H1 (cell line): Measurements from ENCODE around the gene TP53I11. TPM values are rescaled to one million over a fixed set of nuclear protein-coding genes. Genes with fewer than 3 reads are reported as not detected.

Experiments used
- CTCF ChIA-PET: fragments of 300-600 bp; sonication (Branson Sonifier 250); formaldehyde crosslinking; loops from one replicate; lab custom pipeline; 2021; ENCODE audit not compliant: partially characterized antibody; lab: Charles Lee
- POLR2A ChIA-PET: fragments of 300-600 bp; sonication (Branson Sonifier 250); formaldehyde crosslinking; loops from one replicate; lab custom pipeline; 2021; ENCODE audit warnings: inconsistent platforms; ENCODE audit not compliant: partially characterized antibody; lab: Charles Lee
- DNase-seq, 2 experiments: peaks; one replicate each; pipeline versions ENCODE4 v3.0.0 to v3.0.0-alpha.2; 2010 to 2022; ENCODE audit warnings: low spot score in 2 of 2, low read depth in 1 of 2, mixed read lengths in 1 of 2
- FAIRE-seq: peaks from 2 replicates; lab custom pipeline; 2011; peaks lifted over from hg19 to GRCh38; lab: Jason Lieb, UNC
- H2AFZ ChIP-seq: 2 replicates; pipeline ENCODE4 v1.8.1; 2012; ENCODE audit warnings: low read length, inconsistent platforms
- H2AK5ac ChIP-seq: 2 replicates; pipeline ENCODE4 v1.6.1; 2013; ENCODE audit warnings: low read depth, low read length
- H2BK120ac ChIP-seq: replicated peaks from 2 replicates; pipeline ENCODE3; 2013; ENCODE audit warnings: low read depth, low read length, inconsistent platforms
- H2BK12ac ChIP-seq: 2 replicates; pipeline ENCODE4 v1.6.1; 2013; ENCODE audit warnings: low read depth, low read length
- H2BK15ac ChIP-seq: 2 replicates; pipeline ENCODE4 v1.6.1; 2013; ENCODE audit warnings: low read length
- H2BK20ac ChIP-seq: 2 replicates; pipeline ENCODE4 v1.6.1; 2013; ENCODE audit warnings: low read length
- H2BK5ac ChIP-seq: 2 replicates; pipeline ENCODE4 v1.6.1; 2013; ENCODE audit warnings: low read depth, low read length
- H3K14ac ChIP-seq: 2 replicates; pipeline ENCODE4 v1.6.1; 2013; ENCODE audit warnings: inconsistent platforms; ENCODE audit not compliant: insufficient read length
- H3K18ac ChIP-seq: 2 replicates; pipeline ENCODE4 v1.6.1; 2013; ENCODE audit warnings: low read length; ENCODE audit errors: extremely low read depth
- H3K23ac ChIP-seq: 2 replicates; pipeline ENCODE4 v1.6.1; 2013; ENCODE audit warnings: inconsistent platforms; ENCODE audit not compliant: insufficient read length
- H3K23me2 ChIP-seq: 2 replicates; pipeline ENCODE4 v1.6.1; 2013; ENCODE audit warnings: low read depth, low read length
- H3K27ac ChIP-seq: 2 replicates; pipeline ENCODE4 v1.6.1; 2011; ENCODE audit warnings: low read depth, low read length, inconsistent platforms
- H3K27me3 ChIP-seq, 4 experiments: replicated peaks in 1 of 4; 1 replicate in 1 of 4; 2 replicates in 3 of 4; pipeline versions ENCODE4 v1.6.1 to v1.8.1; 2011 to 2013; ENCODE audit warnings: low read length in 3 of 4, mild to moderate bottlenecking in 3 of 4, inconsistent platforms in 2 of 4, mixed read lengths in 2 of 4, moderate library complexity in 1 of 4; ENCODE audit not compliant: control insufficient read depth in 3 of 4, insufficient read depth in 3 of 4; ENCODE audit errors: extremely low read depth in 1 of 4
- H3K36me3 ChIP-seq, 4 experiments: 2 replicates each; pipeline versions ENCODE4 v1.6.1 to v1.8.1; 2011 to 2013; ENCODE audit warnings: mild to moderate bottlenecking in 4 of 4, low read length in 3 of 4, moderate library complexity in 2 of 4, control low read depth in 1 of 4, inconsistent platforms in 1 of 4; ENCODE audit not compliant: insufficient read depth in 4 of 4, control insufficient read depth in 2 of 4
- H3K4ac ChIP-seq: replicated peaks from 2 replicates; pipeline ENCODE3; 2013; ENCODE audit warnings: low read length, low read depth, mixed read lengths, inconsistent platforms; ENCODE audit not compliant: insufficient read length
- H3K4me1 ChIP-seq, 4 experiments: replicated peaks in 1 of 4; 1 replicate in 1 of 4; 2 replicates in 3 of 4; pipeline versions ENCODE4 v1.6.1 to v1.8.1; 2011 to 2013; ENCODE audit warnings: low read length in 3 of 4, inconsistent platforms in 2 of 4, mixed read lengths in 1 of 4; ENCODE audit not compliant: insufficient read depth in 4 of 4, control insufficient read depth in 3 of 4
- H3K4me2 ChIP-seq, 2 experiments: 2 replicates each; pipeline versions ENCODE4 v1.6.1 to v1.8.1; 2011 to 2013; ENCODE audit warnings: low read depth in 2 of 2, low read length in 2 of 2, control low read depth in 1 of 2, inconsistent platforms in 1 of 2, mild to moderate bottlenecking in 1 of 2; ENCODE audit not compliant: insufficient read depth in 1 of 2
- H3K4me3 ChIP-seq, 4 experiments: fragments of 200-600, 300-600 bp in 1 of 4; sonication (generic), shearing (Covaris generic), sonication (Bioruptor Twin) in 1 of 4; 2 replicates each; pipeline versions ENCODE4 v1.5.1 to v1.8.1; 2011 to 2016; ENCODE audit warnings: low read length in 4 of 4, low read depth in 3 of 4, control low read depth in 2 of 4, inconsistent platforms in 2 of 4, mild to moderate bottlenecking in 2 of 4, mixed read lengths in 1 of 4, moderate library complexity in 1 of 4; ENCODE audit not compliant: insufficient read depth in 2 of 4; ENCODE audit errors: extremely low read depth in 1 of 4
- H3K56ac ChIP-seq: replicated peaks from 2 replicates; pipeline ENCODE3; 2013; ENCODE audit warnings: low read depth, mild to moderate bottlenecking, mixed read lengths, low read length, inconsistent platforms; ENCODE audit not compliant: insufficient read length
- H3K79me1 ChIP-seq: 2 replicates; pipeline ENCODE4 v1.6.1; 2013; ENCODE audit warnings: low read depth, low read length, control low read depth
- H3K79me2 ChIP-seq, 2 experiments: 2 replicates each; pipeline versions ENCODE4 v1.6.1 to v1.8.1; 2012 to 2013; ENCODE audit warnings: low read length in 2 of 2, mild to moderate bottlenecking in 2 of 2, inconsistent platforms in 1 of 2; ENCODE audit not compliant: insufficient read depth in 2 of 2, control insufficient read depth in 1 of 2
- H3K9ac ChIP-seq, 4 experiments: replicated peaks in 1 of 4; 1 replicate in 1 of 4; 2 replicates in 3 of 4; pipeline versions ENCODE4 v1.6.1 to v1.8.1; 2011 to 2013; ENCODE audit warnings: low read depth in 3 of 4, low read length in 3 of 4, control low read depth in 2 of 4, mild to moderate bottlenecking in 2 of 4, moderate library complexity in 2 of 4, inconsistent platforms in 1 of 4; ENCODE audit errors: extremely low read depth in 1 of 4
- H3K9me3 ChIP-seq, 2 experiments: 2 replicates each; pipeline versions ENCODE4 v1.6.1 to v1.8.1; 2012 to 2013; ENCODE audit warnings: mild to moderate bottlenecking in 2 of 2, moderate library complexity in 2 of 2, control low read depth in 1 of 2, inconsistent platforms in 1 of 2, low read depth in 1 of 2, low read length in 1 of 2, mixed read lengths in 1 of 2; ENCODE audit not compliant: insufficient read depth in 2 of 2
- H4K20me1 ChIP-seq, 2 experiments: replicated peaks in 1 of 2; 2 replicates each; pipeline versions ENCODE3 to v1.8.1; 2011 to 2013; ENCODE audit warnings: inconsistent platforms in 2 of 2, low read length in 2 of 2, mild to moderate bottlenecking in 1 of 2; ENCODE audit not compliant: insufficient read depth in 2 of 2, control insufficient read depth in 1 of 2
- H4K5ac ChIP-seq: 2 replicates; pipeline ENCODE4 v1.6.1; 2013; ENCODE audit warnings: low read length, low read depth, mixed read lengths, inconsistent platforms; ENCODE audit not compliant: insufficient read length
- H4K8ac ChIP-seq: 2 replicates; pipeline ENCODE4 v1.8.0; 2013; ENCODE audit warnings: mild to moderate bottlenecking, moderate library complexity, low read length, inconsistent platforms; ENCODE audit not compliant: insufficient read depth; ENCODE audit errors: extremely low read depth
- H4K91ac ChIP-seq: replicated peaks from 2 replicates; pipeline ENCODE3; 2013; ENCODE audit warnings: low read length, mixed read lengths, inconsistent platforms; ENCODE audit not compliant: insufficient read length
- BACH1 ChIP-seq: IDR thresholded peaks from 2 replicates; pipeline ENCODE4 v1.6.1; 2012; ENCODE audit warnings: low read length, improper control_type of control experiment
- CTBP2 ChIP-seq: IDR thresholded peaks from 2 replicates; pipeline ENCODE4 v1.7.0; 2011; ENCODE audit warnings: borderline replicate concordance, mild to moderate bottlenecking, moderate library complexity, mixed read lengths, low read length; ENCODE audit not compliant: insufficient read depth, insufficient read length
- GTF2F1 ChIP-seq: IDR thresholded peaks from 2 replicates; pipeline ENCODE4 v1.6.1; 2012; ENCODE audit warnings: low read depth, low read length, improper control_type of control experiment, borderline replicate concordance
- KDM4A ChIP-seq: IDR thresholded peaks from one replicate; pipeline ENCODE4 v1.7.1; 2012; ENCODE audit warnings: low read depth, mild to moderate bottlenecking, moderate library complexity, low read length, inconsistent platforms; ENCODE audit not compliant: severe bottlenecking
- RAD21 ChIP-seq, 2 experiments: IDR thresholded peaks in 1 of 2; conservative IDR thresholded peaks in 1 of 2; 2 replicates each; pipeline ENCODE4 v1.6.1; 2011; ENCODE audit warnings: low read depth in 2 of 2, low read length in 2 of 2, improper control_type of control experiment in 1 of 2, inconsistent platforms in 1 of 2, mild to moderate bottlenecking in 1 of 2, moderate library complexity in 1 of 2
- SAP30 ChIP-seq: fragments of 300-600 bp; sonication (generic); IDR thresholded peaks from 2 replicates; pipeline ENCODE4 v1.7.1; 2012; ENCODE audit warnings: low read length, moderate library complexity, mild to moderate bottlenecking, inconsistent platforms; ENCODE audit not compliant: insufficient read depth, insufficient replicate concordance
- WGBS, 2 experiments: shearing (Covaris generic) in 1 of 2; methylation state at CpG; one replicate each; pipeline versions ENCODE4 v1.1.6 to v1.1.7; 2013 to 2015; ENCODE audit warnings: low lambda C conversion rate in 2 of 2, mixed read lengths in 2 of 2, inconsistent platforms in 1 of 2, low coverage in 1 of 2, missing lambda C conversion rate in 1 of 2; ENCODE audit not compliant: insufficient replicate concordance in 2 of 2, insufficient coverage in 1 of 2, insufficient read length in 1 of 2; ENCODE audit errors: extremely low coverage in 1 of 2, missing lambda C conversion rate in 1 of 2; 5-methylcytosine and 5-hydroxymethylcytosine counted together
- polyA plus RNA-seq, 7 experiments: library from polyadenylated mRNA; depleted of rRNA in 3 of 7; stranded (reverse) in 5 of 7; unstranded in 2 of 7; fragments of >200 nt in 5 of 7; fragments of 200-250 nt in 2 of 7; gene quantifications; 1 replicate in 5 of 7; 2 replicates in 1 of 7; 4 replicates in 1 of 7; pipeline versions ENCODE4 v1.2.1 to v1.2.3, GENCODE V29; 2011 to 2013; ENCODE audit warnings: missing spikeins in 2 of 7, mixed read lengths in 2 of 7
- total RNA-seq: library from RNA; stranded (reverse); fragmentation: NEBNext Ultra II Directional; extraction: Animal tissue kit (Norgen Biotek cat#: 25700); gene quantifications from 2 replicates; pipeline ENCODE4 v1.2.1, GENCODE V29; 2021
- TF ChIP-seq, protein P1 (sequence below): IDR thresholded peaks from 2 replicates; pipeline ENCODE4 v1.6.1; 2012; ENCODE audit warnings: low read length, inconsistent platforms

Gene TP53I11
- total and polyA plus RNA-seq, 2 of the 8 experiments (the other 6 are each of a cell fraction or from before 2014, with no cell fraction given), result 34.0 to 46.3 TPM

DNA sequence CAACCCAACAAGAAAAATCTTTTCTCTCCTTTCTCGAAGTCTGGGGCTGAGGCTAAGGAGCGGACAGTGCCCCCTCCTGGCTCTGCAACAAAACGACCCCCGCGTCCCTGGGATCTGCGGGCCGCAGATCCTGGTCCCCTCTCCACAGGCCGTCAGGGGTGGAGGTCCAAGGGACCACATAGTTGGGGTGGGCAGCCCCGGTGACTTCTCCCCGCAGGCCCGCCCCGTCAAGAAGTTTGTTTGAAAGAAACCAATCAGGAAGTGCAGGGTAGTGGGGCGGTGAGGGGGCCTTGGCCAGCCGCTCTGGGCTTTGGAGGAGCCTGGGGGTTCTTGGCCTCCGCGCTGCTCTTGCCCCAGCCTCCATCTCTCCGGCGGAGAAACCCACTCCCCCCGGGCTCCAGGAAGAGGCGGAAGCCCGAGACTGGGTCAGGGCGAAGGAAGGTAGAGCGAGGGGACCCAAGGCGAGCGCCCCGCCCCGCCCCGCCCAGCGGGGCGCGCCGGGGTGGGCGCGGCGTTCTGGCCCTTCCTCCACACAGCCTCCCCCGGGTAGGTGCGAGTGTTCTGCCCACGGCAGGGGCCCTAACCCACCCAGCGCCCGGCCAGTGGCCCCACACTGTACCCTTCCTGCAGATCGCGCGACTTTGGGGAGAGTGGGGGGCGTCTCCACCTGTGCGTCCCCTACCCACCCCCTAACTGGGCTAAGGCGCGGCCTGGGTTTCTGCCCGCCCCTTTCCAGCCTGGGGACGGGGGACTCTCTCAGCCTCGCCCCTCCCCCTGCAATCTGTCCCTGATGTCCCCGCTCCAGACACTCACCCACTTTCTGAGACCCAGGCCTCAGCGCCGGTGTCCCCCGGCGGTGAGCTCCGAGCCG, 1.3 kb downstream of the TP53I11 start:
- peak in 1 of 2 experiments; percentile 83 for DNase-seq
- H3K18ac ChIP-seq, result peak overlapping the region; percentile 88
- peak overlapping the region; percentile 86 for H4K5ac ChIP-seq
- CTCF ChIA-PET, result interaction anchor here (0.5 to 24.5 kb wide), 22 partner anchors 9 to 389 kb away, joined by 3 to 1347 read pairs (median 6); no protein-coding TSS in a partner anchor
- no peak overlapping the region for H3K4ac ChIP-seq
- no peak overlapping the region for H2BK120ac ChIP-seq
- FAIRE-seq, result no peak
- H3K14ac ChIP-seq, result no peak overlapping the region
- no peak overlapping the region for H2BK20ac ChIP-seq
- 6% methylated on average over 30 of the region's 57 CpGs; no CpG with 5 or more reads in 1 of the 2 experiments for WGBS, 2 experiments
- peak overlapping the region; percentile 87; the same call in 1 of the 2 replicates for H2BK5ac ChIP-seq
- H2AK5ac ChIP-seq, result no peak overlapping the region
- H2BK12ac ChIP-seq, result no peak overlapping the region
- H4K8ac ChIP-seq, result peak overlapping the region; percentile 81
- peaks cover 5 to 16% of the 10 kb centered on the region in 2 experiments; a peak in 3 of 4 replicates for H3K79me2 ChIP-seq
- no peak overlapping the region for H2AFZ ChIP-seq
- H3K79me1 ChIP-seq, result peaks cover 12% of the 10 kb centered on the region
- H3K56ac ChIP-seq, result peak overlapping the region; percentile 33
- H3K4me2 ChIP-seq, result peak overlapping the region; percentile 72 to 77
- no peak overlapping the region for H3K23ac ChIP-seq
- H3K4me3 ChIP-seq, result peak overlapping the region; percentile 64 to 78 (median 70)
- H4K91ac ChIP-seq, result no peak overlapping the region
- H4K20me1 ChIP-seq, result peaks cover 0 to 2% of the 10 kb centered on the region in 2 experiments
- H2BK15ac ChIP-seq, result no peak overlapping the region
- peaks cover 0 to 6% (median 0%) of the 10 kb centered on the region in 4 experiments; a peak in 2 of 8 replicates for H3K36me3 ChIP-seq
- POLR2A ChIA-PET, result interaction anchor here (0.7 to 1.7 kb wide), 6 partner anchors 9 to 22 kb away, joined by 3 to 10 read pairs (median 6); no protein-coding TSS in a partner anchor
- no peaks in the 10 kb centered on the region; a peak in 1 of 7 replicates for H3K27me3 ChIP-seq
- H3K9ac ChIP-seq, result peak overlapping the region in 1 of 4 experiments; percentile 40; a peak in 1 of 7 replicates
- no peaks in the 10 kb centered on the region for H3K9me3 ChIP-seq
- no peak overlapping the region; the same call in 1 of the 2 replicates for H3K27ac ChIP-seq
- H3K23me2 ChIP-seq, result peaks cover 2% of the 10 kb centered on the region; the same call in 1 of the 2 replicates
- H3K4me1 ChIP-seq, result peaks cover 16 to 49% (median 32%) of the 10 kb centered on the region in 4 experiments
- TF ChIP-seq CTBP2 (peak; percentile 36), KDM4A (no peak), RAD21 (IDR thresholded peaks at IDR 0.05 in 1 of 2, conservative IDR thresholded peaks at IDR 0.05 in 1 of 2; ENCODE audit: low read depth in 2 of 2, low read length in 2 of 2) (peak; percentile 45 to 68; a peak in 3 of 4 replicates), BACH1 (peak; percentile 34; the same call in 1 of the 2 replicates), SAP30 (no peak), GTF2F1 (no peak)
- TF ChIP-seq, protein P1, sequence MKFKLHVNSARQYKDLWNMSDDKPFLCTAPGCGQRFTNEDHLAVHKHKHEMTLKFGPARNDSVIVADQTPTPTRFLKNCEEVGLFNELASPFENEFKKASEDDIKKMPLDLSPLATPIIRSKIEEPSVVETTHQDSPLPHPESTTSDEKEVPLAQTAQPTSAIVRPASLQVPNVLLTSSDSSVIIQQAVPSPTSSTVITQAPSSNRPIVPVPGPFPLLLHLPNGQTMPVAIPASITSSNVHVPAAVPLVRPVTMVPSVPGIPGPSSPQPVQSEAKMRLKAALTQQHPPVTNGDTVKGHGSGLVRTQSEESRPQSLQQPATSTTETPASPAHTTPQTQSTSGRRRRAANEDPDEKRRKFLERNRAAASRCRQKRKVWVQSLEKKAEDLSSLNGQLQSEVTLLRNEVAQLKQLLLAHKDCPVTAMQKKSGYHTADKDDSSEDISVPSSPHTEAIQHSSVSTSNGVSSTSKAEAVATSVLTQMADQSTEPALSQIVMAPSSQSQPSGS, result no peak
